ENCODE results near the gene MTREX. TPM values are rescaled to one million over a fixed set of nuclear protein-coding genes. Genes with fewer than 3 reads are reported as not detected.

Gene MTREX
- total RNA-seq, 1 experiment from 2014 or later = 123 TPM

GRCh38 chr5:55289808-55290207 is 18.0 kb upstream of the MTREX start:
- H2BK20ac ChIP-seq (ENCODE audit: low read depth, low read length, poor library complexity, severe bottlenecking) = no peak overlapping the region
- no peak overlapping the region for H3K27ac ChIP-seq (ENCODE audit: insufficient read length, low read depth, low read length)
- H3K56ac ChIP-seq (ENCODE audit: insufficient read length, low read depth, low read length) = no peak overlapping the region
- no peak overlapping the region for H3K14ac ChIP-seq (ENCODE audit: insufficient read depth, low read length)
- H3K23me2 ChIP-seq (ENCODE audit: insufficient read length, low read depth, low read length, poor library complexity, severe bottlenecking) = no peaks in the 10 kb centered on the region
- H2BK5ac ChIP-seq (ENCODE audit: insufficient read length, low read length) = no peak overlapping the region
- H2BK120ac ChIP-seq (ENCODE audit: low read depth, low read length, poor library complexity, severe bottlenecking) = no peak overlapping the region
- H3K9ac ChIP-seq (ENCODE audit: extremely low read depth, insufficient read length, low read length) = no peak overlapping the region
- H2AFZ ChIP-seq (ENCODE audit: low read length) = no peak overlapping the region
- no peaks in the 10 kb centered on the region for H3K79me2 ChIP-seq (ENCODE audit: insufficient read depth, low read length)
- no peaks in the 10 kb centered on the region for H3K79me1 ChIP-seq (ENCODE audit: insufficient read depth, low read depth, low read length, poor library complexity, severe bottlenecking)
- H3K4me1 Mint-ChIP-seq = no peaks in the 10 kb centered on the region
- no peak overlapping the region for H3K4ac ChIP-seq (ENCODE audit: low read depth, low read length)
- no peaks in the 10 kb centered on the region for H3K27me3 Mint-ChIP-seq (ENCODE audit: low read depth)
- no peak overlapping the region for H4K8ac ChIP-seq (replicated peaks; ENCODE audit: insufficient read length, low read depth, low read length)
- TF ChIP-seq CTCF (conservative IDR thresholded peaks at IDR 0.05) = no peak
- H3K4me3 Mint-ChIP-seq = no peak overlapping the region
- no peak overlapping the region for H2AK5ac ChIP-seq (ENCODE audit: insufficient read length, low read length)
- H2BK15ac ChIP-seq (ENCODE audit: low read depth, low read length) = no peak overlapping the region
- no peaks in the 10 kb centered on the region for H3K27me3 ChIP-seq (ENCODE audit: insufficient read depth, low read length)
- H3T11ph ChIP-seq (ENCODE audit: low read length) = no peak overlapping the region
- no peaks in the 10 kb centered on the region for H3K9me3 Mint-ChIP-seq
- H3K36me3 Mint-ChIP-seq (ENCODE audit: insufficient read depth in 1 of 3, low read depth in 3 of 3) = peaks cover 20 to 71% (median 49%) of the 10 kb centered on the region in 3 experiments; a peak in 6 of 7 replicates
- H4K20me1 ChIP-seq (ENCODE audit: control insufficient read depth, insufficient read depth, insufficient read length) = no peaks in the 10 kb centered on the region
- H4K91ac ChIP-seq (ENCODE audit: insufficient read length, low read depth, low read length) = no peak overlapping the region
- no peaks in the 10 kb centered on the region for H3K4me1 ChIP-seq (ENCODE audit: insufficient read depth, low read length)
- no peak overlapping the region for H3K27ac Mint-ChIP-seq
- no peaks in the 10 kb centered on the region for H3K9me3 ChIP-seq (ENCODE audit: control insufficient read depth, low read depth, low read length)
- no peak overlapping the region for H2BK12ac ChIP-seq (ENCODE audit: insufficient read length, low read depth, low read length)
- no peak overlapping the region for H4K5ac ChIP-seq (ENCODE audit: insufficient read length, low read depth, low read length)
- no peak for DNase-seq
- no peak overlapping the region for H3K18ac ChIP-seq (ENCODE audit: insufficient read length, low read depth, low read length)
- H3K23ac ChIP-seq (ENCODE audit: insufficient read length, low read depth, low read length) = no peak overlapping the region
- H3K4me2 ChIP-seq (ENCODE audit: insufficient read depth, insufficient read length, low read length) = no peak overlapping the region
